Transverse colon (tissue), 3 donors: Measurements from ENCODE around the gene NRSN2.

Source experiments
- EP300 ChIP-seq: sonication (generic); formaldehyde crosslinking; IDR thresholded peaks from one replicate; pipeline ENCODE4 v1.6.1; 2017; ENCODE audit warnings: antibody characterized with exemption, low read depth
- POLR2A ChIP-seq: fragments of 450-650 bp; IDR thresholded peaks from one replicate; pipeline ENCODE4 v1.6.1; 2016; ENCODE audit warnings: antibody characterized with exemption, mild to moderate bottlenecking, moderate library complexity
- TF ChIP-seq, protein P1 (sequence below), 5 experiments: fragments of 200-600 bp in 3 of 5; fragments of 450-650 bp in 2 of 5; sonication (generic) in 3 of 5; IDR thresholded peaks; 1 replicate in 2 of 5; 2 replicates in 3 of 5; pipeline ENCODE4 v1.5.1; 2016 to 2017; ENCODE audit warnings: antibody characterized with exemption in 5 of 5, inconsistent platforms in 3 of 5, mild to moderate bottlenecking in 2 of 5, moderate library complexity in 1 of 5

DNA sequence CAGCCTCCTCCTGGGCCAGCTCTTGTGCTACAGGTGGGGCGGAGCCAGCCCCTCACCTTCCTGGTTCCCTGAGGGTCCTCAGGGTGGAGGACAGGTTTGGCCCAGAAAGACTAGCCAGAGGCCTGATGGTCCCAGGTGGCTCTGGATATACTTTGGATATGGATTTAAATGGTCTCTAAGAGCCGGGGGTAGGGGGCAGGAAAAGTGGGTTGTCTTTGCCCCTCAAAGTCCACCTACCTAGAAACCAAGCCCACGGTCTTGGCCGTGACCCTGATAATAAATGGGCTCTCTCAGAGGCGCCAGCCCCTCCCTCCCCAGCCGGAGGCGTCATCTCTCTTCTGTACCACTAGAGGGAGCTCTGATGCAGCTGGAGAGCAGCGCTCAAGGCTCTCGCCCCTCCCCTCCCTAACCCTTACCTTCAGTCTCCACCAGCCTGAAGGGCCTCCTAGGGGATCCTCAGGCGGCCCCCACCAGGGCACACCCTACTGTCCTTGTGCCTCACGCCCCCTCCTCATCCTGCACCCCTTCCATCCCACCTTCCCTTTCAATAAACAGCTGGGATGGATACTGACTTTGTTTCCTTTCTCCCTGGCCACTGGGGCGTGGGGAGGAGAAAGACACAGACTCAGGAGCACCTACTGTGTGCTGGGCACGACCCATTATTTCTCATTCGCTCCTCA is 7.5 kb downstream of the NRSN2 start:
- no peak for TF ChIP-seq POLR2A
- TF ChIP-seq, protein P1, sequence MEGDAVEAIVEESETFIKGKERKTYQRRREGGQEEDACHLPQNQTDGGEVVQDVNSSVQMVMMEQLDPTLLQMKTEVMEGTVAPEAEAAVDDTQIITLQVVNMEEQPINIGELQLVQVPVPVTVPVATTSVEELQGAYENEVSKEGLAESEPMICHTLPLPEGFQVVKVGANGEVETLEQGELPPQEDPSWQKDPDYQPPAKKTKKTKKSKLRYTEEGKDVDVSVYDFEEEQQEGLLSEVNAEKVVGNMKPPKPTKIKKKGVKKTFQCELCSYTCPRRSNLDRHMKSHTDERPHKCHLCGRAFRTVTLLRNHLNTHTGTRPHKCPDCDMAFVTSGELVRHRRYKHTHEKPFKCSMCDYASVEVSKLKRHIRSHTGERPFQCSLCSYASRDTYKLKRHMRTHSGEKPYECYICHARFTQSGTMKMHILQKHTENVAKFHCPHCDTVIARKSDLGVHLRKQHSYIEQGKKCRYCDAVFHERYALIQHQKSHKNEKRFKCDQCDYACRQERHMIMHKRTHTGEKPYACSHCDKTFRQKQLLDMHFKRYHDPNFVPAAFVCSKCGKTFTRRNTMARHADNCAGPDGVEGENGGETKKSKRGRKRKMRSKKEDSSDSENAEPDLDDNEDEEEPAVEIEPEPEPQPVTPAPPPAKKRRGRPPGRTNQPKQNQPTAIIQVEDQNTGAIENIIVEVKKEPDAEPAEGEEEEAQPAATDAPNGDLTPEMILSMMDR (IDR thresholded peaks at IDR 0.05): peak; percentile 92 to 95 (median 94)
- no peak for TF ChIP-seq EP300
